Amniotic epithelial cell (primary cell): Measurements from ENCODE around the gene HNMT.
A peak's percentile ranks its signal among the peaks of the same experiment; 100 is the strongest.
"Not testable (repeated sequence)": the region's sequence is repeated elsewhere in the genome, so short reads cannot be mapped to it uniquely, and the experiment has no call there.

ENCODE experiments used
- DNase-seq: peaks from one replicate; pipeline ENCODE4 v3.0.0-alpha.2; 2010; ENCODE audit warnings: low read depth

Gene HNMT

DNA sequence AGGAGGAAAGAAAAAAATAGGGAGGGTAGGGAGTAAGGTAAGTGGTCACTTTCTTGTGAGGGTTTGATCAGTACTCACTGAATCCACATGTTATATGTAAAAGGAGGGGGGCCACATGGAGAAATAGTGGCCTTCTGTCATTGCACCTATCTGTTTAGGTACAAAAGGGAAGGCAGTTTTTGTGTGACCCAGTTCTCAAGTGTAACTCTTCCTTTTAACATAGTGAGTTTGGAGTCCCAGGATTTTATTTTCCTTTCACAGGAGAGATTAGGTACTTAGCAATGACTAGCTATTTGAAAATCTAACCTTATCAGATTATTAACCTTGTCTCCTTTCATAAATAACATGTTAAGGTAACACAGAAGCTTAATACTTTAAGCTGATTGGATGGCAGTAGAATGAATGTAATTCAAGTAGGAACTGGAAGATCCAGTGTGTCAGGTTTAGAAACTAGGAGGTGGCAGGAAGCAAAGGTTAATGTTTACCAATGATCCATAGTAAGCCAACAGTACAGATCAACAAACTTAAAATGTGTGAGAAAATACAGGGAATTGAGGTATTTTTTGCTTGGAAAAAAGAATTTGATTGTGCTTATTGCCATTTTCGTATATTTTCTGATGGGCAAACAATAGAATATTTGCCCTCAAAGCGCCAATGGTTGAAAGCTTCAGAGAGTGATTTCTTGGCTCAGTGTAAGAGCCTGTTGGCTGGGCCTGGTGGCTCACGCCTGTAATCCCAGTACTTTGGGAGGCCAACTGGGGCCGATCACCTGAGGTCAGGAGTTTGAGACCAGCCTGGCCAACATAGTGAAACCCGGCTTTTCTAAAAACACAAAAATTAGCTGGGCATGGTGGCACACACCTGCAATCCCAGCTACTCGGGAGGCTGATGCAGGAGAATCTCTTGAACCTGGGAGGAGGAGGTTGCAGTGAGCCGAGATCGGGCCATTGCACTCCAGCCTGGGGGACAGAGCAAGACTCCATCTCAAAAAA is 11.3 kb downstream of the HNMT start:
- DNase-seq, result no peak

DNA sequence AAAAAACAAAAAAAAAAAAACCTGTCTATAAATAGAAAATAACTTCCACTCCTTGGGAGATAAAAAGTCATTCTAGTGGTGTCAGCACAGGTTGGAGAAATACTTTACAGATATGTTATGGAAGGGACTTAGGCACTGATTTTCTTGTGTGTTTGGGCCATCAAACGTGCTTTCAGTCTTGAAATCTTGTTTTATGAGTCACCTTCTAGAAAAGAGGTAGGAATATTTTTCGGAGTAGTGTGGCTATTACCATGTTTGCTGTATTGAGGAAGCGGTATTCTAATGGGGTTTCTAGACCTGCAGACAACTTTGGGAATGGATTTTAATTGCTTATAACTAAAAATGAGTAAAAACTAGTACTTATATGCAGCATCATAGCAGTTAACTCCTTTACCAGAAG is 12.0 kb downstream of the HNMT start:
- DNase-seq, result no peak

DNA sequence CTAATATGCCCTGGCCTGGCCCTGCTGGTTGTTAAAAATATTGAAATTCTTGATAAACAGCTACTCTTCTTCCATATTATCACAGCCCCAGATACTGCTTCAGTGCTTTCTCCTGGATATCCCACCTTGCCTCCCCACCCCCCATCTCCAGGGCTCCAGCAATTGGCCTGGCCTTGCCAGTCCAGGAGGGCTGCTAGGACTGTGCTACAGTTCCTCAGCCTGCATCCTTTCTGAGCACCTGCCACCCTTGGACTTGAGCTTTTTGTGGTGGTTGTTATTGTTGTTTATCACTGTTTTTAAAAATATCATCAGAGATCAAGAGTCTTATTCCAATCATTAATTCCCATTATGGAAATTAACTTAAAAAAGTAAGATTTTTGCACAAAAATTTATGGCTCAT is 13.5 kb downstream of the HNMT start:
- no peak for DNase-seq

DNA sequence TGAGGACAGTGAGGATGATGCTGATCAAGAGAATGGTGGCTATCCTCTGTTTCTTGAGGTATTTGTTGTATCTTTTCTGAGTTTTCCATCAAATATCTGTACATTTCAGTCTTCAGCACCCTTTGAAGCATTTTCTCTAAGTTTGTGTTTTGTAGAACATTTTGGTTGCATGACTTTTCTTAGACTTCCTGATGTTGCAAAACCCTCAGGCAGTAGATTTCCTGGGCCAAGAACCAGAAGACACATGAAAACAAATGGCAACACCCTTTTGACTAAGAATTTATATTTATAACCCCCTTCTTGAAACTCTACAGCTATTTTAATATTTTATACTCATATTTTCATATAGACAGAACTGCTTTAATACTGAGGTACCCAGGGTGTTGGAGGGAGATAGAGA is 16.2 kb downstream of the HNMT start:
- DNase-seq, result peak; percentile 41

DNA sequence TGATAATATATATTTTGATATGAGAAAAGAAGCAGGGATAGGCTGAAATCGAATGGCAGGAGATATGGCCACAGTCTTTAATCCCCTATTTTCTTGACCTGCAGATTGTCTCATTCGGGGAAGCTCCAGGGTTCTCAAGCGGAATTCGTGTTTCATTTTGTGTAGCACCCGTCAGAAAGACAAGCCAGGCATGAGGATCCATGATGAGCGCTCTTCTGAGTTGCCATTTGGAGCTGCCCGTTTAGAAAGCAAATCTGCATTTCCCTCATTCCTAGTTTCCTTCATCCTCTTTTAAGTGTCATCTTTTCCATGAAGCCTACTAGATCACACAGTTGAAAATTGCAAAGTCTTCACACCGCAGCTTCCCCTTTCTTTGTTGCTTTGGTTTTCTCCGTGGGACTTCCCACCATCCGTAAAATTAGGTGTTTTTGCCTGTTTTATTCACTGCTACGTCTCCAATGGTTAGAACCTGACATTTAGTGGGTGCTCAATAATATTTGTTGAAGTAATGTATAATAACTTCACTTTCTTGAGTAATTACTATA is 16.9 kb downstream of the HNMT start:
- no peak for DNase-seq

DNA sequence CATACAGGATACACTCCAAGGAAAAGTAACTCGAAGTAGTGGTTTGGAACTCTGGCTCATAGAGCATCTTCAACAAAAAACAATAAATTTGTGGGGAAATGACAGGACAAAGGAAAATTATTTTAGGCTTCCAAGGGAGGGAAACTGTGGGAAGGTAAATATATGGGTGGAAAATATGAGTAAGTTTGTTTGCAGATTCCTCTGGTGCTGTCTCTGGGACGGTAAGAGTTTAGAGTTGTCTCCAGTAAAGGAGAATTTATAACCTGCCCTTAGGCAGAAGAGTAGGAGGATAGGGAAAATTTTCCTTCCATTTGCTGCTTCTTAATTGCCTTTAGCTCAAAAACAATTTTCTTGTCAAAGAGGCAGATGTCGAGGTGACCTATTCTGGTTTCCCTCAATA is 19.3 kb downstream of the HNMT start:
- no peak for DNase-seq

DNA sequence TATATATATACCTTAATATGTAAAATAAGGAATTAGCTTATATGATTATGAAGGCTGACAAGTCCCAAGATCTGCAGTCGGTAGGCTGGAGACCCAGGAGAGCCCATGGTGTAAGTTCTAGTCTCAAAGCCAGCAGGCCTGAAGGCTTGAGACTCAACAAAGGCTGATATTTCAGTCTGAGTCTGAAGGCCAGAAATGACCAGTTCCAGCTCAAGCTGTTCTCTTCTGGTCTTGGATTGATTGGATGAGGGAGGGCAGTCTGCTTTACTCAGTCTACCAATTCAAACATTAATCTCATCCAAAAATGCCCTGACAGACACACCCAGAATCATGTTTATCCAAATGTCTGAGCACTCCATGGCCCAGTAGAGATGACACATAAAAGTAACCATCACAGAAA is 22.0 kb downstream of the HNMT start:
- DNase-seq, result no peak

DNA sequence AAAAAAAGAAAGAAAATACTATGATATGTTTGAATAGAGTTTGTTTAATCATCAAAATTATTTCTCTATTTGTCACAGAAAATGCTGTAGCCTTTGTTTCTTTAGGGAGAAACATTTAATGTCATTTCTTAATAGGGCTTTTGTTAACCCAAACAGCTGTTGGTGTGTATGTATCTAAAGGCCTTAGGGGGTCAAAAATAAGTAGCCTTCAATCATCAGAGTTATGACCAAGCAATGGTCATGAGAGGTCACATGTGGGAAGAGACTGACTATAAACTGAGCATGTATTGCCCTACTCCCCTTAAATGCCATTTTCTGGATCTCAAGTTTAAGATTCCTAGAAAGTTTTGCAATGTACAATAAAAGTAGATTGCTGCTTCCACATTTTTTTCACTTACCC is 22.7 kb downstream of the HNMT start:
- no peak for DNase-seq

DNA sequence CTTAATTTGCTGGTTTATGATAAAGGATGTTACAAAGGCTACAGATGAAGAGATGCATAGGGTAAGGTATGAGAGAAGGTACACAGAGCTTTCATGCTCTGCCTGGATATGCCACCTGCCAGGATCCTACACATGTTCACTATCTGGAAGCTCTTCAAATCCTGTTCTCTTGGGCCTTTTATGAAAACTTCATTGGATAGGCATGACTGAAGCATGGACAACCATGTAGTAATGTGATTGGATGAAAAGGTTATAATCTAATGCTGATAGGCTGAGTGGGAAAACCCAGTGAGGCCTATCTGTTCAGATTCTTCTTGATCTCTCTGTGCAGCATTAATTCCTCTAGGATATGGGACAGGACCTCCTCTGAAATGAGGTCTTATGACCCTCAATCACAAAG is 26.8 kb downstream of the HNMT start:
- DNase-seq, result no peak

DNA sequence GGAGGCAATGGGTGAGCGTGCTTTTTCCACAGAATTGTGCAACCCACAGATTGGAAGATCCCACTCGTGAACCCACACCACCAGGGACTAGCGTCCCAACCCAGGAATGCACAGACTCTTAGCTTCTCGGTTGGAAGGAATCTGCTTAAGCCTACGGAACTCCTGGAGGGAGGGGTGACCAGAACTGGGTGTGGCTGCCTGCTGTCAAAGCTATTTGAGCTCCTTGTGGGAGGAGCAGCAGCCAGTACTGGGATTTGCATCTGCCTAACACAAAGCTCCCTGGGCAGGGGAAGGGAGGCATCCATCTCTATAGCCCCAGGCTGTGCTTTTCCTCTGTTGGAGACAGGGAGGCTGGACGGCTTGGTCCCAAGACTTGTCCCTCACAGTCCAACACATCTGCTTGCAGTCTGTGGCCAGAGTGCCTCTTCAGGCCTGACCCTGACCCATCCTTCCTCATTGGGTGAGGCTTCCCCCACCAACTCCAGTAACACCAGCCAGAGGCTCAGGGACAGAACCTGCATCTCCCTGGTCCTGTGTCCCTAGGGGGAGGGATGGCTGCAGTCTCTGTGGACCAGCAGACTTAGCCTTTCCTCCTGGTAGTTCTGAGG is 27.9 kb downstream of the HNMT start:
- no peak for DNase-seq

DNA sequence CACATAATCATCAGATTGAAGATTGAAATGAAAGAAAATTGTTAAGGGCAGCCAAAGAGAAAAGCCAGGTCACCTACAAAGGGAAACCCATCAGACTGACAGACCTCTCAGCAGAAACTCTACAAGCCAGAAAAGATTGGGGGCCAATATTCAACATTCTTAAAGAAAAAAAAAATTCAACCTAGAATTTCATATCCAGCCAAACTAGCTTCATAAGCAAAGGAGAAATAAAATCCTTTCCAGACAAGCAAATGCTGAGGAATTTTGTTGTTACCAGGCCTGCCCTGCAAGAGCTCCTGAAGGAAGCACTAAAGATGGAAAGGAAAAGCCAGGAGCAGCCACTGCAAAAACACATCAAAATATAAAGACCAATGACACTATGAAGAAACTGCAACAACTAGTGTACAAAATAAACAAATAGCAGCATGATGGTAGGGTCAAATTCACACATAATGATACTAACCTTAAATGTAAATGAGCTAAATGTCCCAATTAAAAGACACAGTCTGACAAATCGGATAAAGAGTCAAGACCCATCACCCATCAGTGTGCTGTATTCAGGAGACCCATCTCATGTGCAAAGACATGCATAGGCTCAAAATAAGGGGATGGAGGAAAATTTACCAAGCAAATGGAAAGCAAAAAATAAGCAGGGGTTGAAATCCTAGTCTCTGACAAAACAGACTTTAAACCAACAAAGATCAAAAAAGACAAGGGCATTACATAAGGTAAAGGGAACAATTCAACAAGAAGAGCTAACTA is 29.6 kb downstream of the HNMT start:
- not testable (repeated sequence) for DNase-seq

DNA sequence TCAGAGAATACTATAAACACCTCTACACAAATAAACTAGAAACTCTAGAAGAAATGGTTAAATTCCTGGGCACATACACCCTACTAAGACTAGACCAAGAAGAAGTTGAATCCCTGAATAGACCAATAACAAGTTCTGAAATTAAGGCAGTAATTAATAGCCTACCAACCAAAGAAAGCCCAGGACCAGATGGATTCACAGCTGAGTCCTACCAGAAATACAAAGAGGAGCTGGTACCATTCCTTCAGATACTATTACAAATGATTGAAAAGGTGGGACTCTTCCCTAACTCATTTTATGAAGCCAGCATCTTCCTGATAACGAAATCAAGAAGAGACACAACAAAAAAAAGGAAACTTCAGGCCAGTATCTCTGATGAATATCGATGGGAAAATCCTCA is 31.1 kb downstream of the HNMT start:
- DNase-seq, result not testable (repeated sequence)

DNA sequence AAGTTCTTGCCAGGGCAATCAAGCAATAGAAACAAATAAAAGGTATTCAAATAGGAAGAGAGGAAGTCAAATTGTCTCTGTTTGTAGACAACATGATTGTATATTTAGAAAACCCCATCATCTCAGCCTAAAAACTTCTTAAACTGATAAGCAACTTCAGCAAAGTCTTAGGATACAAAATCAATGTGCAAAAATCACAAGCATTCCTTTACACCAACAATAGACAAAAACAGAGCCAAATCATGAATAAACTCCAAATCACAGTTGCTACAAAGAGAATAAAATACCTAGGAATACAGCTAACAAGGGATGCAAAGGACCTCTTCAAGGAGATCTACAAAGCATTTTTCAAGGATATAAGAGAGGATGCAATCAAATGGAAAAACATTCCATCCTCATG is 31.9 kb downstream of the HNMT start:
- DNase-seq, result not testable (repeated sequence)

DNA sequence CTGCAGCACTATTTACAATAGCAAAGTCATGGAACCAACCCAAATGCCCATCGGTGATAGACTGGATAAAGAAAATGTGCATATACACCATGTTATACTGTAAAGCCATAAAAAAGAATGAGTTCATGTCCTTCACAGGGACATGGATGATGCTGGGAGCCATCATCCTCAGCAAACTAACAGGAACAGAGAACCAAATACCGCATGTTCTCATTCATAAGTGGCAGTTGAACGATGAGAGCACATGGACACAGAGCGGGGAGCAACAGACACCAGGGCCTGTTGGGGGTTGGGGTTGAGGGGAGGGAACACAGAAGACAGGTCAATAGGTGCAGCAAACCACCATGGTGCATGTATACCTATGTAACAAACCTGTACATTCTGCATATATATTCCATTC is 33.5 kb downstream of the HNMT start:
- DNase-seq, result no peak

DNA sequence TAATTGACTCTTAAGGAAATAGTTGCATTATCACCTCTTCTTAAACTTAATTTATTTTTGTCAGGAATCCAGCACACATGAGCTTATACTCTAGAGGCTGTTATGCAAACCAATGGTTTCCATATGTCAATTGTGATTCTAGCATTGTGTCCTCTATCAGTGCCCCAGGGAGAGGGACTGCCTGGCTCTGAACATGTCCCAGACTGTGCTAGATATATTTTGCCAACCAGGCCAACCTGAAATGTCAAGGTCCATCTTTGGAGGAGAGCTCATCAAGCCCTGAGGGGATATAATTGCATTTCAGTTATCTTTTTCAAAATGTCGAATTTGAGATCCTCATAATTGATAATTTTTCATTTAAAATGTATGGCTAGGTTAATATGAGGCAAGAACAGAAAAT is 34.2 kb downstream of the HNMT start:
- DNase-seq, result no peak

DNA sequence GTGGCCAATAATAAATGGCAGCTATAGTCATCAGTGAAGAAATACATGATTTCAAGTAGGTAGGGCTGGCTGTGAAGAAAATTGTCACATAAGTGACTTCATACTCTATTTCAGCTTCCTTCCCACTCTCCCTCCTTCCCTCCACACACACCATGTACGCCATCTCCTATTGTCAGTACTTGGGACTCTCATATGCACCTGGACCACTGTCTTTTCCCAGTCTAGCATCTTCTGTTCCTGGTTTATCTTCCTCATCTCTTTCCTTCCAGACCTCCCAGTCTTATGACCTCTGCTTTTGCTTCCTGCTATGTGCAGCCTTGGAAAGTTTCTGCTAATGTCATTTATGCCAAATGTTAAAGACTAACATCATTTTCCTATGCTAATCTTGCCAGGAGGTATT is 35.0 kb downstream of the HNMT start:
- DNase-seq, result no peak

DNA sequence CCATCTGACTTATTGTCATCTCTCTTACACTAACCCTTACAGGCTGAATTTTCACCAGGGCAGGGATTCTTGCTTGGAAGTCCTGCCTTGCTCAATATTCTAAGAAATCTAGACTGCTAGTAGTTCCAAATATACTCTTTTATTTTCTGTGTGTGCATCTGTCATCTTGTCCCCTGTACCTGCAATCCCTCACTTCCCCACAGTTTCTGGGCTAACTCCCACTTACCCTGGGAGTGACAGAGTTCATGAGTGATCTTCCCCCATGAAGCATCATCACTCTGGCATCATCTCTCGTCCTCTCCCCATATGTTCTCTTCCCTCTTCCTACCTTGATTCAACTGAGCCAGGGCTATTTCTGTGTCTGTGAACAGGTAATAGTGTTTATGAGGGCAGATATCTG is 35.7 kb downstream of the HNMT start:
- DNase-seq, result no peak

DNA sequence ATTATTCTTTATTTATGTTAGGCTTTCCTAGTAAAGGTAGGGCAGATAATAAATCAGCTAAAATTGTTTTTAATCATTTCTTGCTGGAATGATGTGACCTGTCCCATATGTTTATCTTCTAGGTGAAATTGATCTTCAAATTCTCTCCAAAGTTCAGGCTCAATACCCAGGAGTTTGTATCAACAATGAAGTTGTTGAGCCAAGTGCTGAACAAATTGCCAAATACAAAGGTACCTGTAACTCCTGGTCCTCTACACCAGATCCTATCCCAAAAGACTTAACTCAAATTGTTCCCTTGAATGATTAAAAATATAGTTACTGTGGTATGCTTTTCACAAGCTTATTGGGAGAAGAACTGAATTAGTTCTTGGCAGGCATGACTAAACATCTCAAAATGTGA is 36.5 kb downstream of the HNMT start:
- DNase-seq, result no peak

DNA sequence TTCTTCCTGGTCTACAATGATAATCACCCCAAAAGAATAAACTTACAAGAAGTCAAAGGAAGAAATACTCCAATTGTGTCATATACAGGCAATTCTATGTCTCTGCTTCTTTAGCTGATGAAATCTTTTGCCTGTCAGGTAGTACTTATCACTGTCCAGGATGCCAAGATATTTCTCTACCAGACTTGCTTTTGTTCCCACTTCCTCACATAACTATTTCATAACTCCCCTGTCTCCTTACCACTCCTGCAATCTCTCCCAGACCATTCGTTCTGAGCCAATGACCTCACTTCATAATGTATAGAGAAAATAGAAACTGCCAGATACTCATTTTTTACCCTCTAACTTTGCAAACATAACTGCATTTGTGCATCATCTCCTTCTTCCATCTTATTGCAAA is 39.1 kb downstream of the HNMT start:
- DNase-seq, result peak; percentile 78

DNA sequence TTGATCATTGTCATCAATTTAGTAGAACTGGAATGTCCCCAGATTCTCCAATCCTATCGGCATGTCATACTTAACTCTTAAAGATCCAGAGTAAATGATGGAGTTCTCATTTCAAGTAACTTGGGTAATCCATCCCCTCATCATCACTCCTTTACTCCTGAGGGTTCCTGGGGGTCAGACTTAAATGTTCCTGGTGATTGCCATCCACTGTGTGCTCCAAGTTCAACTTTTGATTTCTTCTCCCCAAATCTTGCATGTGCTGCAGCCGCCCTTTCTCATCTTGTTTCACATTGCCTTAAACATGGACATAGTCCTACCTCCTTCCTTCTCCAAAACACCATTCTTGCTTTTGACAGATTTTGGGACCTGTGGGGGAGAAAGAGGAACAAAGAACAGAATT is 43.2 kb downstream of the HNMT start:
- DNase-seq, result no peak

DNA sequence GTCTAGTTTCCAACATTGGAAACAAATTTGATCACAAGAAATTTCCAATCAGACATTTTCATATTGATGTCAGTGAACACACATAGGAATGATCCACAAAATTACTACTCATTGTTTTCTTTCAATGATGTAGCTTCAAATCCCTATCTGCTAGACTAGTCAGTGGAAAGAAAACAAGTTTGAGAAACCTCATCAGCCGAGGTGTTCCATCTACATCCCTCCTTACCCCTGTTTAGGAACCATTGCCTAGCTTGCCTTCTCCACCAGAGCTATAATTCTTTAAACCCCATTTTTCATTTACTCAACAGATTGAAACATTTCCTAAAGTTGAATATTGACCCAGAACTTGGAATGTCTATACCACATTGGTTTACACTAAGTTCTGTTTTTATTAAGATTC is 45.3 kb downstream of the HNMT start:
- no peak for DNase-seq

DNA sequence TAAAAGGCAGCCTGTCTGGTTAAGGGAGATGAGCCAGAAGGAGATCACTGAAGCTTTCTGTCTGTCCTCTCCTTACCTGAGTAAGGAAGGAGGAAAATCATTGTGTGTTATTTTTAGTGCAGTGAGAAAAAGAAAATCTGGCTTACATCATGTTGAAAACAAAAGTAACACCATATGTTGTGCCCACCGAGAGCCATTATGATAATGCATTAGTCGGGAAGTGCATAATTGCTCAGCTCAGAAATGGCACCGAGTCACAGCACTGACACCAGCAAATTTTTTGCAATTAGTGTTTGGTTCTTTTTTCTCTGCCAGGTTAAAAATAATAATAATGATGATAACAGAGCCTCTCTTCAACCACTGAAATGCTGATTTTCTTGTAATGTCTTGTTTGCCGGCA is 46.6 kb downstream of the HNMT start:
- no peak for DNase-seq

DNA sequence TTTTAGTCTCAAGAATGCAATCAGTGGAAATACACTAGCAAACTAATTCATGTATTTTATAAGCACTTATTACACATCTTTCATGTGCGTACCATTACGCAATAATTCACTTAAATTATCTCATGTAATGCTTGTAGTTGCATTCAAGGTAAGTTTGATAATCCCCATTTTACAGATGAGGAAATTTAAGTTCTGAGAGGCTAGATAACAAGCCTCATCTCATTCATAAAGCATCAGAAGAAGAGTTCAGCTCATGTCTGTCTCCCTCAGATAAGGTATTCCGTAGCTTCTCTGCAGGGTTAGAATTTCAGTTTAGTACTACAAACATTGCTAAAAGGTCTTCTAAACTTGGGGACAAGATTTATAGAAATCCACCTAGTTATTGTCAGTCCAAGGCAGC is 47.8 kb downstream of the HNMT start:
- DNase-seq, result no peak
